Activated naive CD4-positive, alpha-beta T cell treated with anti-CD3 and anti-CD28 coated beads for 36 hours (primary cell): ENCODE data around the gene ERAL1. TPM values are rescaled to one million over a fixed set of nuclear protein-coding genes. Genes with fewer than 3 reads are reported as not detected.

ENCODE experiments used
- CTCF ChIA-PET: fragments of 350-600 bp; sonication (Branson Sonifier 250); formaldehyde crosslinking; loops from one replicate; lab custom pipeline; 2021; ENCODE audit warnings: antibody characterized with exemption; lab: Charles Lee
- DNase-seq: peaks from one replicate; pipeline ENCODE4 v3.0.0-alpha.2; 2020
- H3K27ac Mint-ChIP-seq: one replicate; pipeline ENCODE4 v1.8.0; 2021; ENCODE audit warnings: mild to moderate bottlenecking, mixed read lengths
- H3K27me3 Mint-ChIP-seq: one replicate; pipeline ENCODE4 v1.8.0; 2021; ENCODE audit warnings: low read depth, mixed read lengths
- H3K36me3 Mint-ChIP-seq: one replicate; pipeline ENCODE4 v1.8.0; 2021; ENCODE audit warnings: low read depth, mixed read lengths
- H3K4me1 Mint-ChIP-seq: one replicate; pipeline ENCODE4 v1.8.0; 2021; ENCODE audit warnings: low read depth, mixed read lengths
- H3K4me3 Mint-ChIP-seq: one replicate; pipeline ENCODE4 v1.8.0; 2021; ENCODE audit warnings: mild to moderate bottlenecking, moderate library complexity, mixed read lengths
- H3K9me3 Mint-ChIP-seq: one replicate; pipeline ENCODE4 v1.8.0; 2021; ENCODE audit warnings: mixed read lengths
- intact Hi-C: fragments of 100-400 bp; cut with micrococcal nuclease; formaldehyde crosslinking; loops from one replicate; pipeline ENCODE4 v1.15.1; 2023
- total RNA-seq, 2 experiments: library from RNA; stranded (reverse); gene quantifications; one replicate each; pipeline ENCODE4 v1.2.3, GENCODE V29; 2021

ERAL1 gene
- 10 to 100 TPM; 51.2 to 60.4 TPM for total RNA-seq

GRCh38 chr17:28854457-28855335 lies at the start of gene ERAL1:
ERAL1 (plus strand) TSS chr17:28855016; CDS start chr17:28855035, 19 bp downstream.
- peak; percentile 93 for DNase-seq
- Mint-ChIP-seq H3K27ac (peak within 1 kb of the TSS; percentile 87), H3K36me3 (peaks cover 21% of the 10 kb centered on the region), H3K9me3 (no peaks in the 10 kb centered on the region), H3K4me3 (peak within 1 kb of the TSS; percentile 79), H3K4me1 (peaks cover 25% of the 10 kb centered on the region), H3K27me3 (no peaks in the 10 kb centered on the region)
- intact Hi-C loops, result loop anchor here (1.0 to 2.0 kb wide), 5 partner anchors 12 to 98 kb away; partner anchors contain the start of genes FAM222B and FLOT2
- CTCF ChIA-PET, result interaction anchor here (0.7 to 1.9 kb wide), 2 partner anchors 48 to 106 kb away, joined by 3 to 8 read pairs; partner anchors contain the start of gene DHRS13

GRCh38 chr17:28807925-28808634 lies 46.7 kb upstream of the ERAL1 start:
- CTCF ChIA-PET, result interaction anchor here (0.9 to 2.7 kb wide), 2 partner anchors 15 to 44 kb away, joined by 6 to 18 read pairs; no protein-coding TSS in a partner anchor
- Mint-ChIP-seq H3K4me3 (no peak overlapping the region), H3K36me3 (peaks cover 6% of the 10 kb centered on the region), H3K27ac (no peak overlapping the region), H3K27me3 (no peaks in the 10 kb centered on the region), H3K9me3 (no peaks in the 10 kb centered on the region), H3K4me1 (peaks cover 41% of the 10 kb centered on the region)
- intact Hi-C loops, result no loop called here
- no peak for DNase-seq

DNA sequence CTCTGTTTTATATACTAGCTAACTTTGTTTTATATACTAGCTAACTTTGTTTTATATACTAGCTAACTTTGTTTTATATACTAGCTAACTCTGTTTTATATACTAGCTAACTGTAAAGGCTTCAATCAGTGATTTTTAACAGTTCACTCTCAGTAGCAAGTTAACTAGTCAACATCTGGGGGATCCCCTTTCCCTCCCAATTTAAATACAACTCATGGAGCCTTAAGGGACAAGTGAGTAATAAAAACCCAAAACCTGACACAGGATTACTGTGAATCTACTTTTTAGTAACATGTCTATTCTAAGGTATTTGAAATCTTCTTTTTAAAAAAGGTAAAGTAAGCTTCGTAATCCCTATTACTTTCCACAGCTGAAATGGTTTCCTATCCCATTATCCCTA lies 44.4 kb upstream of the ERAL1 start:
- intact Hi-C loops, result loop anchor here (1.0 to 10.0 kb wide), 7 partner anchors 32 to 324 kb away; partner anchors contain the start of genes ERAL1 and FLOT2
- Mint-ChIP-seq H3K36me3 (peaks cover 4% of the 10 kb centered on the region), H3K27ac (peak overlapping the region; percentile 79), H3K4me3 (peak overlapping the region; percentile 51), H3K27me3 (no peaks in the 10 kb centered on the region), H3K9me3 (no peaks in the 10 kb centered on the region), H3K4me1 (peaks cover 44% of the 10 kb centered on the region)
- CTCF ChIA-PET, result interaction anchor here (0.9 to 3.1 kb wide), 9 partner anchors 10 to 155 kb away, joined by 3 to 31 read pairs (median 5); no protein-coding TSS in a partner anchor
- DNase-seq, result peak; percentile 22

- H3K27ac Mint-ChIP-seq, result peak overlapping the region; percentile 77
- intact Hi-C loops, result loop anchor here (1.0 to 10.0 kb wide), 7 partner anchors 31 to 323 kb away; partner anchors contain the start of genes DHRS13, ERAL1, FAM222B and FLOT2
- H3K36me3 Mint-ChIP-seq, result no peaks in the 10 kb centered on the region
- peaks cover 48% of the 10 kb centered on the region for H3K4me1 Mint-ChIP-seq
- peak overlapping the region; percentile 82 for H3K4me3 Mint-ChIP-seq
- no peaks in the 10 kb centered on the region for H3K9me3 Mint-ChIP-seq
- no peaks in the 10 kb centered on the region for H3K27me3 Mint-ChIP-seq
- CTCF ChIA-PET, result interaction anchor here (0.6 to 3.1 kb wide), 8 partner anchors 13 to 85 kb away, joined by 3 to 31 read pairs (median 5); no protein-coding TSS in a partner anchor
- peak; percentile 19 for DNase-seq
These were observed 43.1 kb upstream of the ERAL1 start for GRCh38 chr17:28811651-28812090.

DNA sequence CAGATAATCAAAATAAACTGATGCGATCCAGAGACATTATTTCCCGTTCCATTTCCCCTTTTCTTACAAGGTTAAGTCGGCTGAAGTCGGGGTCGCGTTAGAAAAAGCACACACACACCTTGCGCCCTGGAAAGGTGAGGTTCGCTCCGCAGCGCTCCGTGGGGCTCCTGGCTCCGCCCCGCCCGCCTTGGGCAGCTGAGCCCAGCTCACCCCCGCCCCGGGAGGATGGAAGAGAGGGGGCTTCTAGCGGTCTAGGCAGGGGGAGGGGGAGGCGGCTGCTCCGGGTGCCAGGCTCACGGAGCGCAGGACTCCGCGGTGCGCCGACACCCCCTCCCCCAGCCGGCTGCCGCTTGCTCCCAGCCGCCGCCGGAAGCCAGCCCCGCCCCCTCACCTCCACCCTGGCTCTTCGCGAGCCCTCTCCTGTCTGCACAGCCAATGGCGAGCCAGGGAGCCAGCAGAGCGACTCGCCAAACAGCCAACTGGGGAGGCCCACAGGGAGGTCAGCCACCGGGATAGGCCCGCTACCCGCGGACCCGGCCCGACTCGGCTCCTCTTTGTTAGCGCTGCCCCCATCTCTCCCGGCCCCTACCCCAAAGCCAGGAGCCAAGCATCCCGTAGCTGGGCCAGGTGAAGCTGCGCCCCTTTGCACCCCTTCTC lies 42.6 kb upstream of the ERAL1 start:
- Mint-ChIP-seq H3K27ac (peak overlapping the region; percentile 86), H3K27me3 (no peaks in the 10 kb centered on the region), H3K4me3 (peak overlapping the region; percentile 82), H3K36me3 (no peaks in the 10 kb centered on the region), H3K9me3 (no peaks in the 10 kb centered on the region), H3K4me1 (peaks cover 50% of the 10 kb centered on the region)
- intact Hi-C loops, result loop anchor here (1.0 to 10.0 kb wide), 5 partner anchors 30 to 323 kb away; partner anchors contain the start of genes DHRS13, FAM222B, NEK8 and PHF12
- CTCF ChIA-PET, result interaction anchor here (0.6 to 3.1 kb wide), 6 partner anchors 14 to 85 kb away, joined by 3 to 31 read pairs (median 4); no protein-coding TSS in a partner anchor
- DNase-seq, result peak; percentile 98

- no peaks in the 10 kb centered on the region for H3K27me3 Mint-ChIP-seq
- no peaks in the 10 kb centered on the region for H3K9me3 Mint-ChIP-seq
- DNase-seq, result no peak
- intact Hi-C loops, result loop anchor here (1.0 to 10.0 kb wide), 5 partner anchors 29 to 322 kb away; partner anchors contain the start of genes DHRS13, FAM222B, NEK8 and PHF12
- peak overlapping the region; percentile 86 for H3K27ac Mint-ChIP-seq
- H3K4me1 Mint-ChIP-seq, result peaks cover 46% of the 10 kb centered on the region
- H3K4me3 Mint-ChIP-seq, result peak overlapping the region; percentile 82
- CTCF ChIA-PET, result interaction anchor here (0.6 to 3.1 kb wide), 2 partner anchors 49 to 435 kb away, joined by 3 to 31 read pairs; no protein-coding TSS in a partner anchor
- H3K36me3 Mint-ChIP-seq, result no peaks in the 10 kb centered on the region
These were observed 42.0 kb upstream of the ERAL1 start for GRCh38 chr17:28812748-28813377.

DNA sequence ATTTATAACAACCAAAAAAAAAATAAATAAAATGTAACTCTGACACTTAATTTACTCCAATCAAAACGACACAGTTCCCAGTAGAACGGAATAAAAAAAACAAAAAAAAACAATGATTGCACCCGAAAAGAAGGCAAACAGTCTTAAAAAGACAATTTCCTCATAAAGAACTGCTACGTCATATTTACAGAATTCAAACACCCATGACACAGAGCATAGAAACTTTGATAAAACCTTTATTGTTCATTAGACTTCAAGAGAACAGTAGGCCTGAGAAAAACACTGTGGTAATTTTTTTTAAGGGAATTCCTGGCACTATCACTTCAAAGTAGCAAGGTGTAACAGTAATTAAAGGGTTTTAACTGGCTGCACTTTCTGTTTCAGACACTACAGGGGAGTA lies 38.3 kb upstream of the ERAL1 start:
- intact Hi-C loops, result loop anchor here (10.0 kb wide), 1 partner anchor 318 kb away; no protein-coding TSS in a partner anchor
- no peak overlapping the region for H3K4me3 Mint-ChIP-seq
- H3K27ac Mint-ChIP-seq, result no peak overlapping the region

DNA sequence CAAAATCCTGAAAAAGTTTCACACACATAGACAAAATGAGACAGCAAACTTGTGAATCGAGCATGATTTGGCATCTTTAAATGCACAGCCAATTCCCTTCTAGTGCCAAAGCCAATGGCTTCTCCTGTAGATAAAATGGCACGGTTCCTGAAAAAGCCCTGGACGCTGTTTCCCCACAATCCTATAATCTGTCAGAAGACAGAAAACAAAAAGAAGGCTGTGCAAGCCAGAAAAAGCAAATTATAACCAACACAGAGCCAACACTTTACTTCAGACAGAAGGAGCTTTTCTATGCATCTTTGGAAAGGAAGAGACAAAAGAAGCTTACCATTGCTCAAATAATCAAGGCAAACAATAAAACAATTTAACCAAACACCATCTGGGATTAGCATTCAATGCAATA lies 36.0 kb upstream of the ERAL1 start:
- CTCF ChIA-PET, result interaction anchor here (0.6 kb wide), 1 partner anchor 29 kb away, joined by 3 read pairs; no protein-coding TSS in a partner anchor
- Mint-ChIP-seq H3K4me3 (no peak overlapping the region), H3K4me1 (peaks cover 6% of the 10 kb centered on the region), H3K27ac (no peak overlapping the region), H3K9me3 (no peaks in the 10 kb centered on the region), H3K36me3 (no peaks in the 10 kb centered on the region), H3K27me3 (no peaks in the 10 kb centered on the region)
- intact Hi-C loops, result loop anchor here (10.0 kb wide), 1 partner anchor 316 kb away; no protein-coding TSS in a partner anchor
- DNase-seq, result no peak

More for the DNA sequence above, 38.3 kb upstream of the ERAL1 start:
- no peaks in the 10 kb centered on the region for H3K36me3 Mint-ChIP-seq
- CTCF ChIA-PET, result interaction anchor here (0.6 kb wide), 1 partner anchor 40 kb away, joined by 4 read pairs; no protein-coding TSS in a partner anchor
- DNase-seq, result no peak
- H3K27me3 Mint-ChIP-seq, result no peaks in the 10 kb centered on the region
- H3K4me1 Mint-ChIP-seq, result peaks cover 16% of the 10 kb centered on the region
- H3K9me3 Mint-ChIP-seq, result no peaks in the 10 kb centered on the region

- peaks cover 6% of the 10 kb centered on the region for H3K4me1 Mint-ChIP-seq
- H3K4me3 Mint-ChIP-seq, result no peak overlapping the region
- H3K27ac Mint-ChIP-seq, result no peak overlapping the region
- H3K9me3 Mint-ChIP-seq, result no peaks in the 10 kb centered on the region
- DNase-seq, result no peak
- H3K27me3 Mint-ChIP-seq, result no peaks in the 10 kb centered on the region
- intact Hi-C loops, result loop anchor here (10.0 kb wide), 1 partner anchor 315 kb away; no protein-coding TSS in a partner anchor
- no peaks in the 10 kb centered on the region for H3K36me3 Mint-ChIP-seq
- CTCF ChIA-PET, result interaction anchor here (0.6 to 1.0 kb wide), 3 partner anchors 18 to 144 kb away, joined by 3 read pairs; no protein-coding TSS in a partner anchor
These were observed 35.2 kb upstream of the ERAL1 start for GRCh38 chr17:28819582-28819981.

GRCh38 chr17:28827672-28828071 lies 27.1 kb upstream of the ERAL1 start:
- Mint-ChIP-seq H3K4me3 (no peak overlapping the region), H3K4me1 (peaks cover 2% of the 10 kb centered on the region), H3K27me3 (no peaks in the 10 kb centered on the region), H3K27ac (no peak overlapping the region), H3K9me3 (no peaks in the 10 kb centered on the region), H3K36me3 (peaks cover 7% of the 10 kb centered on the region)
- CTCF ChIA-PET, result interaction anchor here (0.6 to 4.1 kb wide), 3 partner anchors 64 to 89 kb away, joined by 3 to 20 read pairs (median 3); no protein-coding TSS in a partner anchor
- DNase-seq, result no peak
- intact Hi-C loops, result no loop called here
